Measurements from ENCODE around the gene HPCAL1.

HPCAL1 gene

GRCh38 chr2:10357193-10358169 lies 54.8 kb downstream of the HPCAL1 start:
- DNase-seq, result no peak

DNA sequence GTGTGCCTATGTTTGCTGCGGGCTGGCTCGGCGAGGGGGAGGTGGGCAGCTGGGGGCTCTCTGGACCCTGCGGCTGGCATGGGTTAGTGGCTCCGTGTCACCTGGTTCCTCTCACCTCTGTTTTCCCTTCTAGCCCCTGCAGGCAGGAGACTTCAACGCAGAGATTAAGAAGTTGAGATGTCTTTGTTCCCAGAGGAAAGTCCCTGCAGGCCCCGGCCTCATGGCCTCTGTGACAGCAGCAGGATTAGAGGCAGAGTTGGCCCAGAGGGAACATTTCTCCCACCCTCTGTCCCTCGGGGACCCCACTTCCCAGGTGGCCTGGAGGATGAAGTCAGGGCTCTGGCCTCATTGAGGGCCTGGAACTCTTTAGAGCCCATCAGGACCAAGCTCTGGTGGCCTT lies 56.5 kb downstream of the HPCAL1 start:
- DNase-seq, result no peak

DNA sequence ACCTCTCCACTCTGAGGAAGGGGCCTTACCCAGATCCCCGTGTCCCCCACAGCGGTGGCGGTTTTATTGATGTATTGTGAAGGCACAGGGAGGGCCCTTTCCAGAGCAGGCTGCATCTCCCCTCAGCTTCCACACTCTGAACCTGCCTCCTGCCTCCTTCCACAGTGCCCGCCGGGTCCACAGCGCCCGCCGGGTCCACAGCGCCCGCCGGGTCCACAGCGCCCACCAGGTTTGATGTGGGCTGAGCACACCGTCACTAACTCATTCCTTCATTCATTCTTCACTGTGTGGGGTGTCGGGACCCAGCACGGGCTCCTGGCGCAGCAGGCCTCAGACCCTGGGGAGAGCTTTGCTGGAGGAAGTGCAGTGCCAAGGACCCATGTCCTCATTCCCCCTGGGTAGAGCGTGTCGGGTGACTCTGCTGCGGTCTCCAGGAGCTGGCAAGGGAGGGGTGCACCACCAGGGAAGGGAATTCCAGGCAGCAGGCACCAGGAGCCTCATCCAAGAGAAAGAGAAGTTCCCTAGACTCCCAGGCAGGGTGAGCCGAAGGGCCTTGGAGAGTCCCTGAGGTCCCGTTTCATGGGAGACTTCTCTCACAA lies 57.1 kb downstream of the HPCAL1 start:
- no peak for DNase-seq

DNA sequence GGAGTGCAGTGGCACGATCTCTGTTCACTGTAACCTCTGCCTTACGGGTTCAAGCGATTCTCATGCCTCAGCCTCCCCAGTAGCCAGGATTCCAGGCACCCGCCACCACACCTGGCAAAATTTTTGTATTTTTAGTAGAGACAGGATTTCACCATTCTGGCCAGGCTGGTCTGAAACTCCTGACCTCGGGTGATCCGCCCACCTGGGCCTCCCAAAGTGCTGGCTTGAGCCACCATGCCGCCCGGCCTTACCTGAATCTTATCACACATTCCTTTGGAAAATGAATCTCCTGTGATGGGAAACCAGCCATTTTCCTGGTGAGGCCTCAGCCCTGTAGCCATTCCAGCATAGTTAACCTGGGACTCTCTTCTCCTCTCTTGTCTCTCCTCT lies 57.8 kb downstream of the HPCAL1 start:
- DNase-seq, result no peak

- peak in 2 of 3 donors; percentile 47 to 64 for DNase-seq
These were observed 58.3 kb downstream of the HPCAL1 start for GRCh38 chr2:10360850-10361588.

DNA sequence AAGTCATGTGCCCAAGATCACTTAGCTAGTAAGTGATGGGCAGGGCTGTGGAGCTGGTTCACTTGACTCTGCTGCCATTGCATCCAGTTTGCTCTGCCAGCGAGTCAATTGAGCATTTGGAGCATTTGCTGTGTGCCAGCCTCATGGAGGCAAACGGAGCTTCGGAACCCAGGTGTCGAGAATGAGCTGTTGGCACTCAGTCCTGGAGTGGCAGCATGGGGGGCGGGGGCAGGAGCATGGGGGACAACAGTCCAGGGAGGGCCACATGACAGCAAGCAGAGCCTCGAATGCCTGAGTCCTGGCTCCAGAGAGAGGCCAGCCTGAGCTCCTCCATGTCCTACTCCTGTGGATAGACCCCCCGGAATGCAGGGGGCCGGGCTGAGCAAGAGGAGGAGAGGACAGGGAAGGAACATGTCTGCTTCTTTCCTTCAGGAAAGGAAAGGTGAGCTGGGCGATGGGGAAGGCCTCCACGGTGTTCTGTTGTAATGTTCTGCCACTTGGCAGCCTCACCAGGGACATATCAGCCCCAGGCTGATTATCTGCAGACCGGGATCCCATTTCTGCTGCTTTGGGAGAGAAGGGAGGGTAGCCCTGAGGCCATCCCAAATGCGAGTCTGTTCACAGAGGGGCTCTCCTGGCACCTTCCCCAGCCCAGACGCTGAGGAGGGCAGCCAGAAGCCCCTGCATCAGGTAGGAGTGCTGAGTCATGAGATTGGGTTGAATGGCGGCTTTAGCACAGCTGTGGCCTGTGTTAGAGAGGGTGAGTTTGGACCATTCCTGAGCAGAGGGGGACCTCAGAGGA lies 59.6 kb downstream of the HPCAL1 start:
- no peak for DNase-seq

GRCh38 chr2:10362898-10363454 lies 60.3 kb downstream of the HPCAL1 start:
- no peak for DNase-seq

GRCh38 chr2:10363861-10364610 lies 61.3 kb downstream of the HPCAL1 start:
- no peak for DNase-seq

DNA sequence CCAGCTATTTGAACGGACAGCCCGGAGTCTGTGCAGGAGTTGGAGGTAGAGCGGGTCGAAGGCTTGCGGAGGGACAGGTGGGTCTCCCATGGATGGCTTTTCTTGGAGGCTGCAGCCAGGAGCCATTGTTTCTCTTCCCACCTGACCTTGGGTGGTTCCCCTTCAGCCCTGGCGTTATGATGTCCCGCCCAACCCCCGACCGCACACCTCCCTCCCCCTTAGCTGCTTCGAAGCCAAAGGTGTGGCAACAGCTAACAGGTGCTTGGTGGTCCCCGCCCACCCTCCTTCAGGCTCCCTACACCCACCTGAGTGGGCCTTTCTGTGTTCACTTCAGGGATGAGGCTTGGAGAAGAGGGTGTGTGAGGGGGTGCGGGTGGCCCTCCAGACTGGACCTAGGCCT lies 62.7 kb downstream of the HPCAL1 start:
- no peak for DNase-seq

DNA sequence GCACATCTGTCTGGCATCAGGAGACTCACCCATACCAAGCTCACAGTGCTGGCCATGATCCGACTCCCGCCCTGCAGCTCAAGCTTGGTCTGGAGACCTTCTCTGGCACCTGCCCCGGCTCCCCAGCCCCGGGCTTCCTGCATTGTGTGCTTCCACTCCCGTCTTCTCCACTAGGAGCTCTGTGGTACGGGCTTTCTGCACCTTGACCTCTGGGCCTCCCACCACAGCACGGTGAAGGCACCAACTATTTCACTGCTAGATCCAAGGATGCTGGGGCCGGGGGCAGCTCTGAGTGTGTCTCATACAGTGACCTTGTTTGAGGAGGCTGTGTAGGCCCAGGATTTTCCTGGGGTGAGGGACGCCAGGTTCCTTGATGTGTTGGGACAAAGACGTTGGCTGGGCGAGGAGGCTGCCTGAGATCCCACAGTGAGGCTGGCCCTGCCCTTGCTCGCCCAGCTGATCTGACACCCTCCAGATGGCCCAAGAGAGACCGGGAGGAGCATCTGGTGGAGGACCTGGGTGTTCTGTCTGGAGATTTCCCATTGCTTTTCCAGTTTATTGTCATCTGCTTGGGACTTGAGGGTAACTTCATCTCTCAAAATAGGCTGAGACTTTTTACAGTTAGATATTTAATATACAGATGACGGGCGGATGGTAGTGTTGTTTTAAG lies 64.0 kb downstream of the HPCAL1 start:
- no peak for DNase-seq

GRCh38 chr2:10367472-10368439 lies 65.1 kb downstream of the HPCAL1 start:
- no peak for DNase-seq

DNA sequence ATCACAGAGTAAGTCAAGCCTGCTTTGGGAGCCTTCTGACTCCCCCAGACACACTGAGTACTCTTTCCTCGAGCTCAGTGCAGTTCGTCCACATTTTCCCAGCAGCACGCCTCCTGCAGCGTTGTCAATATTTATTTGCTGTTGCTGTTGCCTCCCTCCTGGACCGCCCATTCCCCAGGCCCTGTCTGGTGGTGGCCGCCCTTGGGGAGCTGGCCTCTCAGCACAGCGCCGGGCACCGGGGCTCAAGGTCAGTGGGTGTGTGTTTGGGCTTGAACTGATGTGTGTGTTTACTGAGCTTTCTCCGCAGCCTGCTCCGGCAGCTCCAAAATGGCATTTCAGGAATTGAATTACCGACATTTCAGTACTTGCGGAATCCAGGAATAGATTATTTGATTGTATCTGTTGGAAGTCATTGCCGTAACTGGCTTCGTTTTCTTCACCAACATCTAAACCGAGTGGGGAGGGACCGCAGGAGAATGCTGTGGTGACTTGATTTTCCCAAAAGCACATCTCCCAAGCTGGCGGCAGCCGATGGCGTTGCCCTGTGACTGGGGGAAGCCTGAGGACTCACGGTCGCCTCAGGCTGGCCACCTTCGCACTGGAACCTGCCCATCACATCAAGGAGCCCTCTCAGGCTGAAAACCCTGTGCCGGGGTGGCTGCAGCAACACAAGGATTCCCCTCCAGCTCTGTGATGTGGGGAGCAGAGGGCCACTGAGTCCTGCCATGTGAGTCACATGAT lies 66.0 kb downstream of the HPCAL1 start:
- no peak for DNase-seq

- DNase-seq, result no peak
These were observed 66.9 kb downstream of the HPCAL1 start for GRCh38 chr2:10369269-10370255.

DNA sequence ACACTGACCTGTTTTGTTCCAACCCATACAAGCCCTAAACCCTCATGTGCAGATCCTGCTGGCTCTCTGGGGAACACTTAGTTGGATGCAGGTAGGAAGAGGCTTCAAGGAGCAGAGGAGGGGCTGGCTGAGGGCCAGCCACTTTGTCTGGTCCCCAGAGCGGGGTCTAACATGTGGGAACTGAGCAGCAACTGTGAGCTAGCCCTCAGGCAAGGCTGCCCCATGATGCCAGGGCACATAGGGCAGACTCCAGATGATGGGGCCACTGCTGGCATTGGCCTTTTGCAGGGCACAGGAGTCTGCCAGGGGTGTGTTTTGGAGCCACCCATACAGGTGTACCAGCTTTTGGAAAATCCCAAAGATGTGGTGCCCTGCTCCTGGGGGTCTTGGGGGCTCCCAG lies 67.7 kb downstream of the HPCAL1 start:
- no peak for DNase-seq

GRCh38 chr2:10370895-10371294 lies 68.2 kb downstream of the HPCAL1 start:
- no peak for DNase-seq

- no peak for DNase-seq
These were observed 68.9 kb downstream of the HPCAL1 start for GRCh38 chr2:10371441-10372196.

All from suppressor macrophage treated with lipopolysaccharide for 1 hour (primary cell).